SH-SY5Y (cell line): ENCODE results near the gene RAB9A.

Experiments used
- GATA2 ChIP-seq: IDR thresholded peaks from 2 replicates; pipeline ENCODE4 v1.6.1; 2011; ENCODE audit warnings: mild to moderate bottlenecking, low read depth, low read length
- GATA3 ChIP-seq: IDR thresholded peaks from 2 replicates; pipeline ENCODE4 v1.6.1; 2011; ENCODE audit warnings: low read depth, mild to moderate bottlenecking, low read length, moderate library complexity

DNA sequence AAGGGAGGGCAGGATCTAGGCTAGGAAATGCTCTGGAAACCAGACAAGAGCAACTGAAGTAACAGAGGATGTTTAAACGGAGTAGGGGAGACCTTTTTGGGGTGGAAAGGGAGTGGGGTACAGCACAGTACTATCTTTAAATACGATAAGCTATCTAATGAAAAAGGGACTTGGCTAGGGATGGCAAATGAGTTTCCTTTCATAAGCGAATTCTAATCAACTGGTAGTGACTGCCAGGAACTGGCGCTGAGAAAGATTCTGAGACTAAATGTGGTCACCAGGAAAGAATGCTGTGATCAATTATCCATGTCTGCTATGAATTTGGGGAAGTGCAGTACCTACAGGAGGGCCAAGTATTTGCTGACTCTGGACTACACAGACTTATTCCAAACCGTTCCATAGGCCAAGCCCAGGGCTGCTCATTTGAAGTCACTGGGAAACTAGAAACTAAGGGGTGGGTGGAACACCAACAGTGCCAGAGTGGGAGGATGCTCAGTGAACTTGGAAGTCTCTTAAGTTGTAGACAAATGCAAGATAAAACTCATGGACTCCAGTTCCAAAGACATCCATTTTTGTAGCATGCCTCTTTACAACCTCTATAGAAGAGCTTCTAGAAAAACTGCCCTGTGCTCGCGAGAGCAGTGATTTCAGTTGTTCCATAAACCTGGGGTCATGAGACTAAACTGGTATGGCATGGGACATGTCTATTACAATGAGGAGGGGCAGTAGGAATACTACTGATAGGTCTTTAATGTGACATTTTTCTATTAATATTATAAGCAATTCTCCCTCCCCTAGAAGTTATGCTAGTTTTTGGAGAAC is 43.5 kb downstream of the RAB9A start:
- TF ChIP-seq GATA3 (no peak), GATA2 (no peak)
